ENCODE data around the gene IL7R. TPM values are rescaled to one million over a fixed set of nuclear protein-coding genes. Genes with fewer than 3 reads are reported as not detected.

IL7R gene
- total RNA-seq, 1 experiment from 2014 or later = 7.7 TPM

- CTCF ChIA-PET = no interaction called here
- Histone ChIP-seq H3K9me3 (ENCODE audit: low read depth, low read length, poor library complexity, severe bottlenecking) (no peaks in the 10 kb centered on the region), H3K27ac (ENCODE audit: low read depth, low read length, poor library complexity, severe bottlenecking) (no peak overlapping the region), H3K27me3 (replicated peaks; ENCODE audit: insufficient read depth, low read depth, low read length, poor library complexity) (no peaks in the 10 kb centered on the region), H3K4me1 (ENCODE audit: insufficient read depth, low read length, poor library complexity, severe bottlenecking) (no peaks in the 10 kb centered on the region), H3K36me3 (ENCODE audit: insufficient read depth, low read length, poor library complexity, severe bottlenecking) (no peaks in the 10 kb centered on the region), H3K4me3 (ENCODE audit: low read depth, low read length, poor library complexity, severe bottlenecking) (no peak overlapping the region)
- TF ChIP-seq CTCF (conservative IDR thresholded peaks at IDR 0.05; ENCODE audit: low read depth, low read length) (no peak), EZH2 (IDR thresholded peaks at IDR 0.05; ENCODE audit: borderline replicate concordance, low read depth, low read length, poor library complexity, severe bottlenecking) (no peak)
- intact Hi-C loops (cut with micrococcal nuclease; ENCODE audit: unreplicated experiment) = no loop called here
- BruUV-seq (replicated peaks) = no TSS peak
- POLR2A ChIA-PET (ENCODE audit: low non-redundant PET) = no interaction called here
- DNase-seq (ENCODE audit: low spot score) = no peak
These were observed 35.2 kb upstream of the IL7R start for GRCh38 chr5:35821513-35821912.

GRCh38 chr5:35822511-35822910 lies 34.2 kb upstream of the IL7R start:
- no peaks in the 10 kb centered on the region for H3K4me1 ChIP-seq (ENCODE audit: insufficient read depth, low read length, poor library complexity, severe bottlenecking)
- TF ChIP-seq EZH2 (IDR thresholded peaks at IDR 0.05; ENCODE audit: borderline replicate concordance, low read depth, low read length, poor library complexity, severe bottlenecking) (no peak), CTCF (conservative IDR thresholded peaks at IDR 0.05; ENCODE audit: low read depth, low read length) (no peak)
- H3K9me3 ChIP-seq (ENCODE audit: low read depth, low read length, poor library complexity, severe bottlenecking) = no peaks in the 10 kb centered on the region
- H3K36me3 ChIP-seq (ENCODE audit: insufficient read depth, low read length, poor library complexity, severe bottlenecking) = no peaks in the 10 kb centered on the region
- no peak overlapping the region for H3K4me3 ChIP-seq (ENCODE audit: low read depth, low read length, poor library complexity, severe bottlenecking)
- no peaks in the 10 kb centered on the region for H3K27me3 ChIP-seq (replicated peaks; ENCODE audit: insufficient read depth, low read depth, low read length, poor library complexity)
- no peak for DNase-seq (ENCODE audit: low spot score)
- intact Hi-C loops (cut with micrococcal nuclease; ENCODE audit: unreplicated experiment) = no loop called here
- H3K27ac ChIP-seq (ENCODE audit: low read depth, low read length, poor library complexity, severe bottlenecking) = no peak overlapping the region
- CTCF ChIA-PET = interaction anchor here (0.7 kb wide), 1 partner anchor 104 kb away, joined by 3 read pairs; no protein-coding TSS in a partner anchor
- POLR2A ChIA-PET (ENCODE audit: low non-redundant PET) = no interaction called here
- BruUV-seq (replicated peaks) = no TSS peak

GRCh38 chr5:35823347-35824098 lies 33.2 kb upstream of the IL7R start:
- H3K4me1 ChIP-seq (ENCODE audit: insufficient read depth, low read length, poor library complexity, severe bottlenecking) = no peaks in the 10 kb centered on the region
- H3K27ac ChIP-seq (ENCODE audit: low read depth, low read length, poor library complexity, severe bottlenecking) = no peak overlapping the region
- ChIA-PET CTCF (no interaction called here), POLR2A (ENCODE audit: low non-redundant PET) (no interaction called here)
- H3K4me3 ChIP-seq (ENCODE audit: low read depth, low read length, poor library complexity, severe bottlenecking) = no peak overlapping the region
- no peaks in the 10 kb centered on the region for H3K9me3 ChIP-seq (ENCODE audit: low read depth, low read length, poor library complexity, severe bottlenecking)
- BruUV-seq (replicated peaks) = no TSS peak
- H3K36me3 ChIP-seq (ENCODE audit: insufficient read depth, low read length, poor library complexity, severe bottlenecking) = no peaks in the 10 kb centered on the region
- TF ChIP-seq EZH2 (IDR thresholded peaks at IDR 0.05; ENCODE audit: borderline replicate concordance, low read depth, low read length, poor library complexity, severe bottlenecking) (no peak), CTCF (conservative IDR thresholded peaks at IDR 0.05; ENCODE audit: low read depth, low read length) (no peak)
- no peaks in the 10 kb centered on the region for H3K27me3 ChIP-seq (replicated peaks; ENCODE audit: insufficient read depth, low read depth, low read length, poor library complexity)
- intact Hi-C loops (cut with micrococcal nuclease; ENCODE audit: unreplicated experiment) = no loop called here
- no peak for DNase-seq (ENCODE audit: low spot score)
